ENCODE results near the gene DENND2D. TPM values are rescaled to one million over a fixed set of nuclear protein-coding genes. Genes with fewer than 3 reads are reported as not detected.

DENND2D gene
- total and polyA plus RNA-seq, 9 donors = 0.94 to 3.2 (median 1.3) TPM

DNA sequence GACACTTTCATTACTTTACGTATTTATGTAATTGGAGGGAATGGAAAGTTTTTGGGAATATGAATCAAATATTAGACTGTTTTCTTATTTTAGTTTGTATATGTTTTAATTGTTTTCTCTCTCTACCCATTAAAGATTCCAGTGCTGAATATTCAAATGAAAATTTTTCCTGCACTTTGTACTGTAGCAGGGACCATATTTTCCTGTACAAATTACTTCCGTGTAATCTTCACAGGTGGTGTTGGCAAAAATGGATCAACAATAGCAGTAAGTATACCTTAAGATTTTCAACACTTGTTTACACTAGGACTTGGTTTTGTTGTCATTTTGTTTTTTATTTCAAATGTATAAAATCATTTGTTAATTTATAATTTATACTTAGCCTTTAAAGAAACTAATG is 18.4 kb downstream of the DENND2D start:
- DNase-seq = no peak
- Histone ChIP-seq H3K9me3 (replicated peaks; ENCODE audit: control insufficient read depth, low read depth, low read length) (no peaks in the 10 kb centered on the region), H3K27me3 (ENCODE audit: control insufficient read depth, insufficient read depth, low read length) (no peaks in the 10 kb centered on the region), H3K4me1 (ENCODE audit: control insufficient read depth, insufficient read depth, low read length) (no peaks in the 10 kb centered on the region), H3K36me3 (ENCODE audit: control insufficient read depth, insufficient read depth, low read length) (peaks cover 24% of the 10 kb centered on the region), H3K4me3 (ENCODE audit: low read length) (no peak overlapping the region), H3K27ac (ENCODE audit: low read length) (no peak overlapping the region)
- no CpG with 5 or more reads among the region's 2 CpGs for WGBS (ENCODE audit: insufficient coverage)

- DNase-seq = no peak
- Histone ChIP-seq H3K9me3 (replicated peaks; ENCODE audit: control insufficient read depth, low read depth, low read length) (no peaks in the 10 kb centered on the region), H3K36me3 (ENCODE audit: control insufficient read depth, insufficient read depth, low read length) (peaks cover 16% of the 10 kb centered on the region), H3K27ac (ENCODE audit: low read length) (no peak overlapping the region), H3K4me1 (ENCODE audit: control insufficient read depth, insufficient read depth, low read length) (no peaks in the 10 kb centered on the region), H3K27me3 (ENCODE audit: control insufficient read depth, insufficient read depth, low read length) (no peaks in the 10 kb centered on the region), H3K4me3 (ENCODE audit: low read length) (no peak overlapping the region)
Measured at GRCh38 chr1:111179968-111180533, 20.4 kb downstream of the DENND2D start.

- H3K27me3 ChIP-seq (ENCODE audit: control insufficient read depth, insufficient read depth, low read length) = no peaks in the 10 kb centered on the region
- no peak overlapping the region for H3K27ac ChIP-seq (ENCODE audit: low read length)
- no peak overlapping the region for H3K4me3 ChIP-seq (ENCODE audit: low read length)
- H3K4me1 ChIP-seq (ENCODE audit: control insufficient read depth, insufficient read depth, low read length) = no peaks in the 10 kb centered on the region
- no CpG with 5 or more reads among the region's 1 CpG for whole genome bisulfite sequencing (ENCODE audit: insufficient coverage)
- peaks cover 6% of the 10 kb centered on the region for H3K36me3 ChIP-seq (ENCODE audit: control insufficient read depth, insufficient read depth, low read length)
- H3K9me3 ChIP-seq (replicated peaks; ENCODE audit: control insufficient read depth, low read depth, low read length) = no peaks in the 10 kb centered on the region
- DNase-seq = no peak
Measured at GRCh38 chr1:111176678-111177077, 23.8 kb downstream of the DENND2D start.

GRCh38 chr1:111175349-111175748 is 25.1 kb downstream of the DENND2D start:
- no peak overlapping the region for H3K27ac ChIP-seq (ENCODE audit: low read length)
- no CpG with 5 or more reads among the region's 3 CpGs for WGBS (ENCODE audit: insufficient coverage)
- H3K9me3 ChIP-seq (replicated peaks; ENCODE audit: control insufficient read depth, low read depth, low read length) = no peaks in the 10 kb centered on the region
- no peaks in the 10 kb centered on the region for H3K27me3 ChIP-seq (ENCODE audit: control insufficient read depth, insufficient read depth, low read length)
- DNase-seq = no peak
- H3K4me1 ChIP-seq (ENCODE audit: control insufficient read depth, insufficient read depth, low read length) = no peaks in the 10 kb centered on the region
- peaks cover 6% of the 10 kb centered on the region for H3K36me3 ChIP-seq (ENCODE audit: control insufficient read depth, insufficient read depth, low read length)
- no peak overlapping the region for H3K4me3 ChIP-seq (ENCODE audit: low read length)

- H3K4me3 ChIP-seq (ENCODE audit: low read length) = no peak overlapping the region
- no peak for DNase-seq
- no peaks in the 10 kb centered on the region for H3K9me3 ChIP-seq (replicated peaks; ENCODE audit: control insufficient read depth, low read depth, low read length)
- H3K36me3 ChIP-seq (ENCODE audit: control insufficient read depth, insufficient read depth, low read length) = peaks cover 6% of the 10 kb centered on the region
- H3K27me3 ChIP-seq (ENCODE audit: control insufficient read depth, insufficient read depth, low read length) = no peaks in the 10 kb centered on the region
- no peak overlapping the region for H3K27ac ChIP-seq (ENCODE audit: low read length)
- no peaks in the 10 kb centered on the region for H3K4me1 ChIP-seq (ENCODE audit: control insufficient read depth, insufficient read depth, low read length)
Measured at GRCh38 chr1:111174070-111174469, 26.4 kb downstream of the DENND2D start.

GRCh38 chr1:111172463-111172862 is 28.0 kb downstream of the DENND2D start:
- DNase-seq = no peak
- H3K4me3 ChIP-seq (ENCODE audit: low read length) = no peak overlapping the region
- no peaks in the 10 kb centered on the region for H3K4me1 ChIP-seq (ENCODE audit: control insufficient read depth, insufficient read depth, low read length)
- H3K27me3 ChIP-seq (ENCODE audit: control insufficient read depth, insufficient read depth, low read length) = no peaks in the 10 kb centered on the region
- no peaks in the 10 kb centered on the region for H3K9me3 ChIP-seq (replicated peaks; ENCODE audit: control insufficient read depth, low read depth, low read length)
- H3K27ac ChIP-seq (ENCODE audit: low read length) = no peak overlapping the region
- H3K36me3 ChIP-seq (ENCODE audit: control insufficient read depth, insufficient read depth, low read length) = peaks cover 6% of the 10 kb centered on the region

GRCh38 chr1:111164151-111164550 is 36.3 kb downstream of the DENND2D start:
- no peak overlapping the region for H3K4me3 ChIP-seq (ENCODE audit: low read length)
- no peaks in the 10 kb centered on the region for H3K4me1 ChIP-seq (ENCODE audit: control insufficient read depth, insufficient read depth, low read length)
- 83% methylated on average over 2 of the region's 2 CpGs for WGBS (ENCODE audit: insufficient coverage)
- H3K36me3 ChIP-seq (ENCODE audit: control insufficient read depth, insufficient read depth, low read length) = peaks cover 14% of the 10 kb centered on the region
- H3K9me3 ChIP-seq (replicated peaks; ENCODE audit: control insufficient read depth, low read depth, low read length) = no peaks in the 10 kb centered on the region
- no peak overlapping the region for H3K27ac ChIP-seq (ENCODE audit: low read length)
- DNase-seq = no peak
- H3K27me3 ChIP-seq (ENCODE audit: control insufficient read depth, insufficient read depth, low read length) = no peaks in the 10 kb centered on the region

DNA sequence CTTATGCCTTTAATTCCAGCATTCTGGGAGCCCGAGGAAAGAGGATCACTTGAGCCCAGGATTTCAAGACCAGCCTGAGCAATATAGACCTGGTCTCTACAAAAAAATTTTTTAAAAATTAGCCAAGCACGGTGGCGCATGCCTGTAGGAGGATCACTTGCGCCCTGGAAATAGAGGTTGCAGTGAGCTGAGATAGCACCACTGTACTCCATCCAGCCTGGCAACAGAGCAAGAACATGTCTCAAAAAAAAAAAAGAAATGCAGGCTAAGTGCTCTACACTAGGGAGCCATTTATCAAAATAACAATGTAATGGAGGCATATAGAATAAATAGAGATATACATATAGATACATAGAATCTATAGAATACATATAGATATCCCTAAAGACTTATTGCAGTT is 37.1 kb downstream of the DENND2D start:
- Histone ChIP-seq H3K36me3 (ENCODE audit: control insufficient read depth, insufficient read depth, low read length) (peaks cover 16% of the 10 kb centered on the region), H3K9me3 (replicated peaks; ENCODE audit: control insufficient read depth, low read depth, low read length) (no peaks in the 10 kb centered on the region), H3K4me3 (ENCODE audit: low read length) (no peak overlapping the region), H3K27ac (ENCODE audit: low read length) (no peak overlapping the region), H3K27me3 (ENCODE audit: control insufficient read depth, insufficient read depth, low read length) (no peaks in the 10 kb centered on the region), H3K4me1 (ENCODE audit: control insufficient read depth, insufficient read depth, low read length) (no peaks in the 10 kb centered on the region)
- 88% methylated on average over 1 of the region's 4 CpGs for WGBS (ENCODE audit: insufficient coverage)
- DNase-seq = no peak

GRCh38 chr1:111162488-111162880 is 38.0 kb downstream of the DENND2D start:
- no CpG with 5 or more reads among the region's 2 CpGs for WGBS (ENCODE audit: insufficient coverage)
- H3K27ac ChIP-seq (ENCODE audit: low read length) = no peak overlapping the region
- H3K27me3 ChIP-seq (ENCODE audit: control insufficient read depth, insufficient read depth, low read length) = no peaks in the 10 kb centered on the region
- no peak for DNase-seq
- peaks cover 16% of the 10 kb centered on the region for H3K36me3 ChIP-seq (ENCODE audit: control insufficient read depth, insufficient read depth, low read length)
- H3K9me3 ChIP-seq (replicated peaks; ENCODE audit: control insufficient read depth, low read depth, low read length) = no peaks in the 10 kb centered on the region
- no peak overlapping the region for H3K4me3 ChIP-seq (ENCODE audit: low read length)
- H3K4me1 ChIP-seq (ENCODE audit: control insufficient read depth, insufficient read depth, low read length) = no peaks in the 10 kb centered on the region

DNA sequence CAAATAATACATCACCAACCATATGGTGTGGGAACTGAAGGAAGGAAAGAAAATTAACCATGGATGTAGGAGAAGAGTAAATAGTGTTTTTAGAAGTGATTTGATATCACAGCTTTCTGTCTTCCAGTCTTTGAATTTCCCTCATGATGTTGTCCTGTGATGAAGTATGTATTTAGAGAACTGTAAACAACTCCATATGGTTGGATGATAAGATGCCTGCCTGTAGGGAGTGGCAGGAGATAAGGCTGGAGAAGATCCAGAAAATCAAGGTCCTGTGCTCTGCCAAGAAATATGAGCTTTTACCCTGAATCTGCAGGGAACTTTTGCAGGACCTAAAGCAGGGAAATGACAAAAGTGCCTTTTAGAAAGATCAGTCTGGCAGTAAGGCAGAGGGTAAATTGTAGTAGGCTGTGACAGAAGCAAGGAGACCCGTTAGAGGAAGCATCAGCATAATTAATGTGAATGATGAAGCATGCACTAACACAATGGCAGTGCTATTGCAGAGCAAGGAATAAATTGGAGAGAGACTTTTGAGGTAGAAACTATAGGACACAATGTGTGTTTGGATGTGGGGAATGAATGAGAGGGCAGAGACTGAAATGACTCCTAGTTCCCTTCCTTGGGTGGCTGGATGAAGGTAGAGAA is 38.5 kb downstream of the DENND2D start:
- DNase-seq = no peak
- Histone ChIP-seq H3K27ac (ENCODE audit: low read length) (no peak overlapping the region), H3K9me3 (replicated peaks; ENCODE audit: control insufficient read depth, low read depth, low read length) (no peaks in the 10 kb centered on the region), H3K36me3 (ENCODE audit: control insufficient read depth, insufficient read depth, low read length) (peaks cover 16% of the 10 kb centered on the region), H3K4me3 (ENCODE audit: low read length) (no peak overlapping the region), H3K4me1 (ENCODE audit: control insufficient read depth, insufficient read depth, low read length) (no peaks in the 10 kb centered on the region), H3K27me3 (ENCODE audit: control insufficient read depth, insufficient read depth, low read length) (no peaks in the 10 kb centered on the region)
- WGBS (ENCODE audit: insufficient coverage) = 67% methylated on average over 1 of the region's 1 CpG

DNA sequence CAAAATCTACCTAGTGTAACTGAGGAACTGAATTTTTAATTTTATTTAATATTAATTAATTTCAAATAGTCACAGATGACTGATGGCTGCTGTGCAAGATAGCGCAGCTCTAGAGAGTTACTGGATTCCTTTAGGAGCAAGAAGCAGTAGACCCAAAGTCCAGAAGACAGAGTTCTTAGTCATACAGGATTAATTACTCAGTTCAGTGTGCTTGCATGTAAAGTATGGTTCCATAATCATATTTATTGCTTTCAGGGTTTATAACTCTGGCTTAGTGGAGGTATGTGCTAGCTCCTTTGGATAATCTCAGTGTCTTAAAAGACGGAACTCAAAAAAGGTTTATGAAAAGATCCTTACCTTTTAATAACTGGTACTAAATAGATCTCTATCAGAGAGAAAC is 43.0 kb downstream of the DENND2D start:
- DNase-seq = no peak
- Histone ChIP-seq H3K27ac (ENCODE audit: low read length) (no peak overlapping the region), H3K4me3 (ENCODE audit: low read length) (no peak overlapping the region), H3K4me1 (ENCODE audit: control insufficient read depth, insufficient read depth, low read length) (no peaks in the 10 kb centered on the region), H3K27me3 (ENCODE audit: control insufficient read depth, insufficient read depth, low read length) (no peaks in the 10 kb centered on the region), H3K36me3 (ENCODE audit: control insufficient read depth, insufficient read depth, low read length) (peaks cover 25% of the 10 kb centered on the region), H3K9me3 (replicated peaks; ENCODE audit: control insufficient read depth, low read depth, low read length) (no peaks in the 10 kb centered on the region)
- no CpG with 5 or more reads among the region's 2 CpGs for WGBS (ENCODE audit: insufficient coverage)

Data from muscle of leg (tissue), 11 donors.